DMS114 treated with DMSO at 0.1 percent for 48 hours (cell line): ENCODE results near the gene RXRB.

Experiments
- DNase-seq: peaks from one replicate; lab custom pipeline; 2025; ENCODE audit not compliant: unreplicated experiment; lab: John Stamatoyannopoulos, UW

Gene RXRB

GRCh38 chr6:33177552-33178446 is 22.7 kb downstream of the RXRB start:
- no peak for DNase-seq

GRCh38 chr6:33176906-33177305 is 23.6 kb downstream of the RXRB start:
- DNase-seq = no peak

DNA sequence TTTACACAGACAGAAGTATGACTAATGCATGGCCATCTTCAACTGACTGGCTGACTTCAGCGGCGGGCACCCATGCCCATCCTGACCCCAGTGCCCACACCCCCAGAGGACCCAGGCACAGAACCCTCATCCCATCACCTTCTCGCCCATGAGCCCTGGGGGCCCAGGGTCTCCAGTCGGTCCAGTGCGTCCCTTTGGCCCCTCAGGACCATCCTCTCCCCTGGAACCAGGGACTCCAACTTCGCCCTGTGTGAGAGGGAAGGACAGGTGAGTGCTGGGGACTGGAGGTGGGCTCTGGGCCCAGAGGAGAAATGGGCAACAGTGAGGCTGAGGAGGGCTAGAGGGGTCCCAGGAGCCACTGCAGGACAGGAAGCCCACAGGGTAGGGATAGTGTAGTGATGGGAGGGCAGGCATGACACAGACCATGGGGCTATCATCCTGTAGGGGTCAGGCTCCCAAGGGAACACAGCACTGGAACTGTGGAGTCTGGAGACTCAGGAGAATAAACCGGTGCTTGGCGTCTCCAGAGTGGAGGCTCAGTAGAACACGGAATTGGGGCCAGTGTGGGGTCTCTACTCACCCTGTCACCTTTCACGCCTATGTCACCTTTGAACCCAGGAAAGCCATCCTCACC is 24.9 kb downstream of the RXRB start:
- DNase-seq = no peak

DNA sequence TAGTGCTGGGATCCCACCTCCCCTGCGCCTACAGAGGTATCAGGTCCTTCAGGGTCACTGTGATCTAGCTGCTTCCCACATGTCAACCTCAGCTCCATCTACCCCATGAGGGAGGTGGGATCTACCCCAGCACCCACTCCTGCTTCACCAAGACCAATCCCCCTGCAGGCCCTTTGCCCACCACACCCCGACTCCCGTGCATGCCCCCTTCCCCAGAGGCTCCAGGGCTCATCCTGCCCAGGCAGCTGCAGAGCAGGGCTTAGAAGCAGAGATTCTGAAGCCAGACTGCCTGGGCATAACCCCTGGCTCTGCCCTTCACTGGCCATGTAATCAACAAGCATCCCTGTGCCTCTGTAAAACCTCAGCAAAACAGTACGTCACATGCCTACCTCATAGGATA is 25.7 kb downstream of the RXRB start:
- no peak for DNase-seq

DNA sequence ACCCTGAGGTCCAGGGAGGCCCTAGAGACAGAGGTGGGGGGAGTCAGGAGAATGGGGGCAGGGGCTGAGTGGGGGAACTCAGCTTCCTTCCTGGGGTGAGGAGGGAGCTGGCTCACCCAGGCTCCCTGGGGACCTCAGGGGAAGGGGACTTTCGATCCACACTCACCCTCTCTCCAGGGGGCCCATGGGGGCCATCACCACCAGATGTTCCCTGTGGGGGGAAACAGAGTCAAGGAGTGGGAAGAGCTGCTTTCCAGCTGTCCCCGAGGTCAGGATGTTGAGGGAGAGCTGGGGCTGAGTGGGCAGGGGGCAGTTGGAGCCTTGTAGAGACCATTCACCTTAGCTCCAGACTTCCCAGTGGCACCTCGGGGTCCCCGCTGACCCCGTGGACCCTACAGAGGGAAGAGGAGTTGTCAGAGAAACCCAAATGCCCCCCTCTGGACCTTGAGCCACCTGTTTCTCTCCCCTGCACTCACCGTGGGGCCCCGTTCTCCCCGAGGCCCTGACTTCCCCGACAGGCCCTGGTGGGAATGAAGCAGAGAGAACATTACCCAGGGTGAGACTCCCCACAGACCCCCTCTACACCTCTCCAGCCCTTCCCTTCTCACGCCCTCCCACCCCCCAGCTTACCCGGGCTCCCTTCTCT is 26.8 kb downstream of the RXRB start:
- no peak for DNase-seq

GRCh38 chr6:33172688-33173534 is 27.6 kb downstream of the RXRB start:
- no peak for DNase-seq

GRCh38 chr6:33171880-33172687 is 28.4 kb downstream of the RXRB start:
- no peak for DNase-seq

DNA sequence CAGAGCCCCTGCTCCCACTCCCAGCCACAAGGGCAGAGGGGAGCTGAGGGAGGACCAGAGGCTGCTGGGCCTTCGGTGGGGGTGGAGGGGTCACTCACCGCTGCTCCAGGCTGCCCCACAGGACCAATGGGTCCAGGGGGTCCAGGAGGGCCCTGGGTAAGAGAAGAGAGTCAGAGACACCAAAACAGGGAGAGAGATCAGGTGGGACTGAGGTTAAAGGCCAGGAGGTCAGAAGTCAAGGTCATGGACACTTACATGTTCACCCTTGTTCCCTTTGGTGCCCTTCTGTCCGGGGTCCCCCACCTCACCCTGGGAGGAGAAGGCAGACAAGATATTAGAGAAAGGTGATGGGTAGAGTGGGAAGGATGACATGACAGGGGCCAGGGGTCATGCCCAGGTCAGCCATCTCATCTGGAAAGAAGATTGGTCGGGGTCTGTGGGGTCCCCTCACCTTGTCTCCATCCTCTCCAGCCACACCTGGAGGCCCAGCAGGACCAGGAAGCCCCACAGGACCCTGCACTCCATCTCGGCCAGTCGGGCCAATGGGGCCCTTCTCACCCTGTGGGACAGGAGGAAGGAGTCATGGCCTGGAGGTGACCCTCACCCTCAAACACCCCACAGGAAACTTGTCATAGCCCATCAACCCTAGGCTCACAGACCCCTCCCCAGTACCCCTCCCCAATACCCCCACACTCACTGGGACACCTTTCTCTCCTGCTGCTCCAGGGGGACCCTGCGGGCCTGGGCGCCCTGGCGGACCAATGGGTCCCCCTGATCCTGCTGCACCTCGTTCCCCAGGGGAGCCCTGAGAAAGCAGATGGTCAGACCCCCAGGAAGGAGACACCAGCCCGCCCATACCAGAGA is 29.2 kb downstream of the RXRB start:
- no peak for DNase-seq

- no peak for DNase-seq
These were observed 30.1 kb downstream of the RXRB start for GRCh38 chr6:33170176-33171015.

DNA sequence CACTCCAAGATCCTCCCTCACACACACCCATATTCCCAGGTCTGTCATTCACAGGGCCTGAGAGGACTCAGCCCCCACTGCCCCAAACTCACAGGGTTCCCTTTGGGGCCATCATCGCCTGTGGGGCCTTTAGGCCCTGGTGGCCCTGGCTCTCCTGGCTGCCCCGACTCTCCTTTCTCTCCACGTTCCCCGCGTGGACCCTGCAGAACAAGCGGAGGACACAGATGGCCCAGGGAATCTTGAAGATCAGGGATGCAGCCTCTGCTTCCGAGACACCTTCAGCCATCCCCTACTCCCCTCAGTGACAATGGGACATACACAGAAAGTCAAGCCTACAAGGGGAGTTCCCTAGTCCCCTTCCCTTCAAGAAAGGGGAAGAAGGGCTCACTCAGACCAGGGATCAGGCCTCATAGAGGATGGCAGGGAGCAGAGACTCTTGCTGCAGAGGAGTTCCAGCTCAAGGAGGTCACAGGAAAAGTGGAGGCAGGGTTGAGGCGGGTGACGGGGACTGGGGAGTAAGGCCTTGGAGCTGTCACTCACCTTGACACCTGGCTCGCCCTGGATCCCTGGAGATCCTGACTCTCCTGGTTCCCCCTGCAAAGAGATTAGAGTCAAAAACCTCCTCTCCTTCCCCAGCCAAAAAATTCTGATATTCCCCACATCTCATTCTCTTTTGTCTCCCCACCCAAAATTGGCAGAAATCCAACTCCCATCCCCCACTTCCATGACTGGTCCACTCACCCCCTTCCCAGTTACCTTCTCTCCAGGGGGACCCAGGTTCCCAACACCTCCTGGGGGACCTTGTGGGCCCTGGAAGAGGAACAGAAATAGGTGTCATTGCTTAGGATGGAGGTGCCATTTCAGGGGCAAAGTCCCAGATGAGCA is 30.9 kb downstream of the RXRB start:
- DNase-seq = no peak

DNA sequence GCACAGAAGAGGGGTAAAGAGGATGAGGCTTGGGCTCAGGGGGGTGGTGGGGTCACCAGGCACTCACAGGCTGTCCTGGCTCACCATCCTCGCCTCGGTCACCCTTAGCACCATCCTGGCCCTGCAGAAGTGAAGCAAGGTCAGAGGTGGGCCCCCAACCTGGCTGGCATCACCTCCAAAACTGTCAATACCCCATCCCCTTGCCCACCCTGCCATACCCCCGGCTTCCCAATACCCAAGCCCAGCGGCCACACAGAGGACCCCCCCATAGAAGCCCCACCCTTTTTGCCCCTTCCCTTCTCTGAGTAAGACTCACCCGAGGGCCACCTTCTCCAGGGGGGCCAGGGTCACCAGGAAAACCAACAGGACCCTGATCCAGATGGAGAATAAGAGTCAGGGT is 31.8 kb downstream of the RXRB start:
- DNase-seq = no peak

GRCh38 chr6:33168284-33168601 is 32.2 kb downstream of the RXRB start:
- no peak for DNase-seq

GRCh38 chr6:33167374-33168283 is 32.8 kb downstream of the RXRB start:
- no peak for DNase-seq

DNA sequence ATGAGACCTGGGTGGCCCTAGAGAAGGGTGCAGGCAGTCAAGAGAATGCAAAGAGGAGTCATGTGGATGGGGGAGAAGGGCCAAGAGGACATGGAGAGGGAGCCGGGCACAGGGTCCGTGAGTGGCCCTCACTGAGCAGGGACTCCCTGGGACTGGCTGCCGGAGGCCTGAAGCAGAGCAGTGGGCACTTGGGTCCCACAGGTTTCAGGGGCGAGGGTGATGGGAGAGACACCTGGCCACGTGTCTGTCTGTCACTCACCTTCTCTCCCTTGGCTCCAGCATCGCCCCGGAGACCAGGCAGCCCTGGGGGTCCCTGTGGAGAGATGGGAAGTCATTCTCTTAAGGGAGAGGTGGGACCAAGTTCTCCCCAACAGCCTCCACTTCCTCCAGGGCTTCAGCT is 33.7 kb downstream of the RXRB start:
- no peak for DNase-seq

DNA sequence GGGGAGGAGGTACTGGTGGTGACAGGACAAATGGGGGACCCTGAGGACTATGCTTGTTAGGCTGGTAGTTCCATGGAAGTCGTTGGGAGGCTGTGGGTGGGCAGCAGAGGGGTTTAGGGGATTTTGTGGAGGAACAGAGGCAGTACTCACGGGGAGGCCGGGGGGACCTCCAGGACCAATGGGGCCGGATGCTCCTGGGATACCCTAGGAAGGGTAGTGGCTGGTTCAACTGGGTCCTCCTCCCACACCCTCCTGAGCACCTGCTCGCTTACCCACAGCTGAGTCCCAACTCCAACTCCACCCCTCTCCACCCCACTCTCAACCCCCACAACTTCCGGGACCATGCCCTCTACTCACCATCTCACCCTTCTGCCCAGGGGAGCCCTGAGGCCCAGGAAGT is 34.1 kb downstream of the RXRB start:
- no peak for DNase-seq

GRCh38 chr6:33165581-33166258 is 34.7 kb downstream of the RXRB start:
- no peak for DNase-seq
